ENCODE measurements around the gene AATK.

GRCh38 chr17:81151278-81151677, 14.7 kb downstream of the AATK start:
- TF ChIP-seq, protein P1, sequence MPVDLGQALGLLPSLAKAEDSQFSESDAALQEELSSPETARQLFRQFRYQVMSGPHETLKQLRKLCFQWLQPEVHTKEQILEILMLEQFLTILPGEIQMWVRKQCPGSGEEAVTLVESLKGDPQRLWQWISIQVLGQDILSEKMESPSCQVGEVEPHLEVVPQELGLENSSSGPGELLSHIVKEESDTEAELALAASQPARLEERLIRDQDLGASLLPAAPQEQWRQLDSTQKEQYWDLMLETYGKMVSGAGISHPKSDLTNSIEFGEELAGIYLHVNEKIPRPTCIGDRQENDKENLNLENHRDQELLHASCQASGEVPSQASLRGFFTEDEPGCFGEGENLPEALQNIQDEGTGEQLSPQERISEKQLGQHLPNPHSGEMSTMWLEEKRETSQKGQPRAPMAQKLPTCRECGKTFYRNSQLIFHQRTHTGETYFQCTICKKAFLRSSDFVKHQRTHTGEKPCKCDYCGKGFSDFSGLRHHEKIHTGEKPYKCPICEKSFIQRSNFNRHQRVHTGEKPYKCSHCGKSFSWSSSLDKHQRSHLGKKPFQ (CRISPR knock-in tag; IDR thresholded peaks at IDR 0.05; ENCODE audit: insufficient replicate concordance): no peak
- TF ChIP-seq ZNF24 (IDR thresholded peaks at IDR 0.05) (no peak), CENPT (CRISPR knock-in tag; IDR thresholded peaks at IDR 0.05; ENCODE audit: low read depth) (no peak), NFYB (CRISPR knock-in tag; IDR thresholded peaks at IDR 0.05) (no peak), CTCF (CRISPR knock-in tag; IDR thresholded peaks at IDR 0.05) (no peak), FOXP1 (IDR thresholded peaks at IDR 0.05) (no peak), FOXP1 (CRISPR knock-in tag; IDR thresholded peaks at IDR 0.05) (no peak), ZNF766 (CRISPR knock-in tag; IDR thresholded peaks at IDR 0.05; ENCODE audit: borderline replicate concordance) (no peak), ZSCAN21 (CRISPR knock-in tag; IDR thresholded peaks at IDR 0.05; ENCODE audit: borderline replicate concordance) (no peak)

Measured in HepG2 (cell line).